GM18526 (cell line): ENCODE data around the gene DCD.

Experiments used
- POLR2A ChIP-seq: IDR thresholded peaks from 3 replicates; pipeline ENCODE4 v1.6.1; 2011; ENCODE audit not compliant: insufficient read length; ENCODE audit errors: extremely low read depth

DCD gene, protein sequence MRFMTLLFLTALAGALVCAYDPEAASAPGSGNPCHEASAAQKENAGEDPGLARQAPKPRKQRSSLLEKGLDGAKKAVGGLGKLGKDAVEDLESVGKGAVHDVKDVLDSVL

DNA sequence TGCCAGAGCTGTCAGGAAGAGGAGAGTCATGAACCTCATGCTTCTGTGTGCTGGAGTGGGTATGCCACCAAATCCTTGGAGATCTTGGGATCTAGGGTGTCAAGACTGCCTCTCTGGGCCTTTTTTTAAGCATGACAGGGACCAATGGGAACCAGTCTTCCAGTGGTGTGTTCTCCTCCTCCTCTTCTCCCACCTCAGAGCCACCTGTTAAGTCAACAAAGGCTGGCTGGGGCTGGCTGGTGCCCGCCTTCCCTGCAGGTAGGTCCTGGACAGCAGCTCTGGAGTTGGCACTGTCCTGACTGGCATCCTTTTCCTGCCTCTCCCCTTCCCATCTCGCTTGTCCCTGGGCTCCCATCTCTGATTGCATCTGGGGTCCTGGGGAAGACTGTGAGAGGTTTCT lies at the start of gene DCD:
DCD (minus strand) TSS at position 101 of the 400 bp plus-strand sequence; CDS start at position 39, 62 bp downstream.
- TF ChIP-seq POLR2A, result no peak

DNA sequence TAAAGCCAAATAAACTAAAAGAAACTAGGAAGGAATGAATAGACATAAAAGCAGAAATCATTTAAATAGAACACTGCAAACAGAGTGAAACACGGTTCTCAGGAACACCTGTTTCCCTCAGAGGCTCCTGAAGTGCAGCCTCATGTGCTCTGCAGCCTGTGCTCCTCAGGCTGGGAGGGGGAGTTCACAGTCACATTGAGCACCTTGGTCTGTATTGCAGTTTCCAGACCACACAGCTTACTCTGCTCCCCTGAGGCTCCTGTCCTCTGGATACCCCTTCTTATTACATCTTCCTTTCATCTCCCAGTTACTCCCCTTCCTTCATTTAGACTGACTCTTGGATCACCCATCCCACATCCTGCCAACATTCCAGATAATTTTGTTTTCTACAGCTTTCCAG lies 49.7 kb upstream of the DCD start:
- TF ChIP-seq POLR2A, result no peak

DNA sequence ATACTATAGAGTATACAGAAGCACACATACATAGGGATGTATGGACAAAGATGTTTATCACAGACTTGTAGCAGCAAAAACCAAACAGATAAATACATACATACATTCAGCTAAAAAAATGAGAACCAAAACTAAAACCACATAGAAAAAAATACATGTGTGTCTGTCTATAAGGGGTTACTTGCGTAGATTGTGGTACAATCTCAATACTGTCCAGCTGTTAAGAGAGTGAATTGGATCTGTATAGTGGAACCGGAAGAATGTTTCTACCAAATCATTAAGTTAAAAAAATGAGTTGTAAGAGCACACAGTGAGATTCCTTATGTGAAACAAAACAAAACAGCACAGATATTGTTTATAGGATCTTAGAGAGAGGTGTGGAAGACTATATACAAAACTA lies 44.2 kb upstream of the DCD start:
- TF ChIP-seq POLR2A, result no peak

DNA sequence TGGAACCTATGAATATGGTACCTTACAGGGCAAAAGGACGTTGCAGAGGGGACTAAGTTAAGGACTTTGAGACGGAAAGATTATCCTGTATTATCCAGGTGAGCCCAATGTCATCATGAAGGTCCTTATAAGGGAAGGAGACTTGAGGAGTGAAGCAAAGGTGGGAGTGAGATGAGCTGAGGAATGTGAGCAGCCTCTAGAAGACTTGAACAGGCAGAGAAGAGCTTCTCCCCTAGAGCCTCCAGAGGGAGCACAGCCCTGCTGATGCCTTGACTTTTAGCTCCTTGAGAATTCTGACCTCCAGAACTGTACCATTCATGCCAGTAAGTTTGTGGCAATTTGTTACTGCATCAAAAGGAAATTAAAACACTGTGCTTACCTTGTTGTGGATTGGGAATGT lies 41.8 kb upstream of the DCD start:
- TF ChIP-seq POLR2A, result no peak

DNA sequence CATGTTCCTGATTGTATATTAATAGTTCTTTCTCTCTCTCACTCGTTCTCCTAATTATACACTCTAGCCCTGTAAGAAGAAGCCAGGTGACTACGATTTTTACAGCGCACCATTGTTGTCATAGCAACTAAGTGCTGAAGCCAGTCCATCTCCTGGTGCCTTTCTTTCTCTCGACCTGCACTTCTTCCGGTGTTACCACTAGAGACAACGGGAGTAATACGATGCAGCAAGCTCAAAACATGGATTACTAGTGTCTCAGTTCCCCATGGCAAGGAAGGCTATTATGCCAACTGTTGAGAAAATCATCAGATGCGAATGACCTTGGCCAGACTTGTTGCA lies 40.8 kb upstream of the DCD start:
- no peak for TF ChIP-seq POLR2A

DNA sequence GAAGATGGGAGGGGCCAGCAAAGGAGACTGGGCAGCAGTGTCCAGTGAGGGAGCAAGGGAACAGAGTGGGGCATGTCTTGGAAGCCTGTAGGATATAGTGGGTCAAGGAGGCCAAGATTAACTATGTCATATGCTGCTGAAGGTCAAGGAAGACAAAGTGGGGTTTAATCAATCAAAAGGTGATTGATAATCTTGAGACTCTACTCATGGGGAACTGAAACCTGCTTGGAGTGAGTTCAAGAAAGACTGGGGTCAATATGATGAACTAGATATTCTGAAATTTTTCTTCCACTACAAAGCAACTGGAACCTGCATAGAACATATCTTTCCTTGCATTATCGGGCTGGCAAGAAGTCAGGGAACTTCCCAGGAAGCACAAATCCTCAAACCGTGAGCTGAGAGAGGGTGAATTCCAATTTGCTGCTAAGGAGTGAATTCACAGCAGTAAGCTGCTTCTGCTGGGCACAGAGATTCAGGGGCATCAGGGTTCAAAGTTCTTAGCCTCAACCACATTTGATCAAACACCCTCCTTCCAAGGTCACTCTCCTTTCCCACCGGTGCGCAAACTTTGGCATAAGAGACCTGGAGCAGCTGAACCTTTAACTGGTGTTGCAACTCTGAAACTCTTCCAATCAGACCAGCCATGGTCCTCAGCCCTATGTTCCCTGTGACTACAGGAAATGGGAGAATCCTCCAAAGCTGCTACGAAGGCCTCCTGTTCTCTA lies 40.3 kb upstream of the DCD start:
- no peak for TF ChIP-seq POLR2A

DNA sequence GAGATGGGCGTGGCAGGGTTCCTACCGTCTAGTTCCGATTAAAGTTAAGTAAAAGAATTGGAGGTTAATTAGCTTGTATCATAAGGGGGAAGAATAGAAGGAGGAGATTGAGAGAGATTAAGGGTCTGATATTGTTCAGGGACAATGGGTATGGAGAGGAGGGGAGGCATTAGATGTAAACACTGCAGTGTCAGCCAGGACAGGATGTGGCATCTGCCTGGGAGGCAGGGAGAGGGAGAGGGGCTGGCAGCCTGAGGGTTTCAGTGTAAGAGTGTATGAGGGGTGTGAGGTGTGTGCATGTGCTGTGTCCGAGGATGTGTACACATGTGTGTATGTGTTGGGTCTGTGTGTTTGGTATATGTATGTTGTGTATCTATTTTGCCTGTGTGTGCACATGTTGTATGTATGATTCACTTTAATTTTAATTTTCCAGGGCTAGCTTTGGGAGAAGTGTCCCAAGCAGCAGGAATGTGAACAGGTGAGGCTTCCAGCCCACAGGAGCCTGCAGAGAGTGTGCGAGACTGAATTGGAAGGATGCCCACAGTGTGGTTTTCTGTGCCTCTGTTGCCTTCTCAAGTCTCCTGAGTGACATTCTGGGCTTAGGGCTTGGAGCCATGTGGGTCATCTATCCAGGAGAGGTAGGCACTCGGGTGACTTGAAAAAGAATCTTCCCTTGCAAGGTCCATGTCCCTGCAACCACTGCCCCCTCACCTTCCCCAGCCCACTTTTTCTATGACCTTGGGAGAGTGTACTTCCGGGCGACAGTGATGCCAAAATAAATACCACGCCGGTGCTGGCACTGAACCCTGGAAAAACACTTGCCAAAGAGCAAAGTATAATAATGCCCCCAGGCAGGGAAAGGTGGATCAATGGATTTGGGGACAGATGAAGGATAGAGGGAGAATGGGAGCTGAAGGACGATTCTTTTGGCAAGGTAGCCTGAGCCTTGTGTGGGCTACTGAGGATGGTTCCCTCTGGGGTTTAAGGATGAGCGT lies 36.8 kb upstream of the DCD start:
- TF ChIP-seq POLR2A, result no peak

DNA sequence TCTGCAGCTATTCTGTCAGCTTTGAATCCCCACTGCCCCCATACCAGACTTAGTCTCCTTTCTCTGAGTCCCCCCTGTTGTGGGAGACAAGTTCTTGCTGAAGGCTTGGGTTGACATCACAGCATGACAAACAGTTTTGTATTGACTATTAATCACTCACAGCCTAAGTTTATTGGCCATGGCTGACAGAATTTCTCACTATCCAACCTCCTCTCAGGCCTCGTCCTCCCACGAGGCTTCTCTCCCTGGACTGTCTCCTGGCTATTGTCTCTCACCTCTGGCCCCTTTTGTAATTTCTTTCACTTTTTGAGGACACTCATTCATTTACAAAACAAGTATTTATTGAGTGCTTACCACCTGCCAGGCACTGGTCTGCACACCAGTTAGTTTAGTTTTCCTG lies 35.2 kb upstream of the DCD start:
- no peak for TF ChIP-seq POLR2A

DNA sequence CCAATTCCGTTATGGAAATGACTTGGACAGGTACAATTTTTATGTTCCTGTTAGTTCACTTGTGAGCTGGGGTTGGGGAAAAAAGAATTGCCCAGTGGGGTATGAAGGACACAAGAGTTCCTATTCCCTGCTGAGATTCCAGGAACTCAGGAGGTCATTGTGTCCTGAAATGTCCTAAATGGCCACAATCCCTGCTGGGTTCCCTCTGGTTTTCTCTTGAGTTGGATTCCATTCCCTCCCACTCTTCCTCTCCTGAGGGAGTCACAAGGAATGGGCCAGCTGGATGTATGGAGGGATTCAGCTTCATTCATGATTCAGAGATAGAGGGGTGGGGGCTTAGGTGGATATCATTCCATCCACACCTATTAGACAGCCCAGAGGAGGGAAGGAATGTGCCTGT lies 34.5 kb upstream of the DCD start:
- no peak for TF ChIP-seq POLR2A

DNA sequence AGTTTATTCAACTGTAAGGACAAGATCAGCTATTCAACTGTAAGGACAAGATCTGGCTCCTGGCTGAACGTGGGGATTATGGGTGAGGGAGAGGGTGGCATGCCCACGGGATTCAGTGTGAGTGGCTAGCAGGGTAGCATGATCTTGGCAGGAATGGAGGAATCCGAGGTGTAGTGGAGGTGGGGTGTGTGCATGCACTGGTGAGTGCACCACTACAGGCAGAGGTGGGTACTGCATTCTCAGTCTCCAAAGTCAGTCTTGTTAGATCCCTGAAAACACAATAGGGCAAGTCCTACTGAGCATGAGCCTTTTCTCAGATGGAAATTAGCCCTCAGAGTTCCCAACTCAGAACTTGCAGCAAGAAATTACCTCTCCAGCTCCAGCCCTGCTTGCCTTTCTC lies 32.2 kb upstream of the DCD start:
- TF ChIP-seq POLR2A, result no peak

DNA sequence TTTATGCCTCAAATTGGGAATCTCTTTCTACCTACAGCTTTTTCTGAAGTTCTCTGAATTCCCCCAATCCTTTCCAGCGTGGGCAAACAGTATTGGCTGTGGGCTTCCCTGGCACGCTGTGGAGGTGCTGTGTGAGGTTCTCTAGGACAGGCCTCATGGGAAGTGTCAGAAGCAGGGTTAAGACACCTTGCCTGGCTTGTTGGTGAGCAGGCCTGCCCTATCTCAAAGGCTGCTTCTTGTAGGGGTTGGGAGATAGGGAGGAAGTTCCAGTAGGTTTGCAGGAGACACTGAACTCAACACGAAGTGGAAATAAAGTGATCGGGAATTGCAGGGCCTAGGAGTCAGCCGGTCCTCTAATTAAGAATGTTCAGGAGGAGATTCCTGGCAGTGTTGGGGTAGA lies 30.0 kb upstream of the DCD start:
- TF ChIP-seq POLR2A, result no peak

DNA sequence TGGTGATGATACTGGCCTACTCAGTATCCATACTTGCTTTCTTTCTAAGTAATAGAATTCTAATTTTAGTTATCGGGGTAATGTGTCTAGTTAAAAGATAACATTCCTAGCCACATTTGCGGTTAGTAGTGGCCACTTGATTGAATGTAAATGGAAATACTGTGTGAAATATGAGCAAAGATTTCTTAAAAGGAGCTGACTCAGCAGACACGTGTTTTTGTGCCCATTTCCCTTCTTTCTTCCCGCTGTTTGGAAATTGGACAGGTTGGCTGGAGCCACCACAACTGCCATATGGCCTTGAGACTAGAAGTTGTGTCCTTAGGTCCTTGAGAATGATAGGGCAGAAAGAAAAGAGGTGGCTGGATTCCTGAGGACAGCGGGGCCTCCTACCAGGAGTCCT lies 19.8 kb upstream of the DCD start:
- no peak for TF ChIP-seq POLR2A

DNA sequence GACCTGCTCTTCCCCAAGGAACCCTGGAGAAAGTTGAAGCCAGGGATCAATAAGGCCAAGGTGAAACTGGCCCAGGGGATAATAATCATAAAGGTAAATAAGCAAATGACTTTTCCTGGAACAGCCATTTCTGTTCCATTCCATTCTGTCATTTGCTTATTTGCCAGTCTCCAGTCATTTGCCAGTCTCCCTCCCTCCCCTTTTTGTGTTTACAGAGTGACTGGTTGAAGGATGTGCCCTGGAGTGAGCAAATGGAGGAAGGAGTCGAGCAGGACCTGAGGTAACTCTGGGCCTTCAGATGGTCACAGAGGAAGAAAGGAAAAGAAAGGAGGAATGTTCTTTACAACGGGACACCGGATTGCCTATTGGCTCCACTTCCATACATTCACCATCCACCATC lies 17.8 kb upstream of the DCD start:
- TF ChIP-seq POLR2A, result no peak

DNA sequence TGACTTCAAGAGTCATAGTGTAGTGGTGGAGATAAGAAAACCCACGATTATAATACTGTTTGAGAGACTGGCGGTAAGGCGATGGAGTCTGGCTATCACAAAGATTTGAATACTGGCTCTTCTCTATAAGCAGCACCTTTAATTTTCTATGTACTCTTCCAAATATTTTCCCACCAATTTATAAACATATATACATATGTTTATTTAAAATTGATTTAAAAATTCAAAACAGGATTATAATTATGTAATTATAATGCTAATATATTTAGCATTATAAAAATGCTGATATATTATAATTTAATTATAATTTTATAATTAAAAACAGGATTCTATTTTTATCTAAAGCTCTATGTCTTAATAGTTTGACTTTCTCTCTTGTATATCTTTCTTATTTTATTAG lies 15.4 kb upstream of the DCD start:
- TF ChIP-seq POLR2A, result no peak

DNA sequence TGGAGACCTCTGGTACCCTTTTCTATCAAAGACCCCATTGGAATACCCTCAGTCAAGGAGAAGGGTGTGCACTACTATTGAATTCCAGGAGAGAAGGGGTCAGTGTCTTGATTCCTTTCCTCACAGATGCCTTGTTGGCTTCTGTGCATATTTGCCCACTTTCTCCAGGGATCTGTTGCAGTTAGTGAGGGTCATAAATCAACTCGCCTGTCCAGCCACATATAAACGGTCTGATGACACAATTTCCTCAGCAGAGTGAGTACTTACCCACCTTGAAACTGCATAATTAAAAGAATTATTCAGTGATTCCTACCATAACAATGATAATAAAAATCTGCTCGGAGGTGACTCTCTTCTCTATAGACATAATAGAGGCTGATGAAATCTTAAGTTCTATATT lies 13.9 kb upstream of the DCD start:
- TF ChIP-seq POLR2A, result no peak

DNA sequence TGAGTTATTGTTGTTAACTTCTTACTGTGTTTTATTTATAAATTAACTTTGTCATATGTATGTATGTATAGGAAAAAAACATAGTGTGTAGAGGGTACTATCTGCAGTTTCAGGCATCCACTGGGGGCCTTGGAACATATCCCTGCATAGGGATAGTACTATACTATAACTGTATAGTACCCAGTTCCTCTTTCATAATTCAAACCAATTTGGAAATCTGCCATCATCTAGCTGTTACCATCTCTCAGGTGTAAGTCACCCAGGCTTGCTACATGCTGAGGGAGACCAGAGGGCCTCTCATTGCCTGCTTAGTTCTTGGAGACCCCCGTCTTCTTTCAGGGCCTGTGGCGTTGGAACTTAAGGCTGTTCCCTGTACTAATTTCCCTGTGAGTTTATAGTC lies 12.9 kb upstream of the DCD start:
- no peak for TF ChIP-seq POLR2A
